ENCODE results near the gene FTCD.

Gene FTCD

GRCh38 chr21:46100906-46101305 is 54.5 kb downstream of the FTCD start:
- Histone ChIP-seq H3K4me1 (ENCODE audit: control insufficient read depth, insufficient read depth, low read length) (peaks cover 6% of the 10 kb centered on the region), H3K36me3 (ENCODE audit: control insufficient read depth, insufficient read depth, low read length) (no peaks in the 10 kb centered on the region), H3K9ac (ENCODE audit: low read length) (no peak overlapping the region), H3K4me3 (ENCODE audit: low read length) (peak overlapping the region; percentile 57), H3K27me3 (ENCODE audit: control insufficient read depth, insufficient read depth, low read length) (no peaks in the 10 kb centered on the region), H3K27ac (ENCODE audit: low read depth, low read length) (no peak overlapping the region)

GRCh38 chr21:46100426-46100825 is 55.0 kb downstream of the FTCD start:
- H3K4me3 ChIP-seq (ENCODE audit: low read length): peak overlapping the region; percentile 57
- H3K27ac ChIP-seq (ENCODE audit: low read depth, low read length): peak overlapping the region; percentile 99
- H3K27me3 ChIP-seq (ENCODE audit: control insufficient read depth, insufficient read depth, low read length): no peaks in the 10 kb centered on the region
- H3K36me3 ChIP-seq (ENCODE audit: control insufficient read depth, insufficient read depth, low read length): no peaks in the 10 kb centered on the region
- H3K9ac ChIP-seq (ENCODE audit: low read length): no peak overlapping the region
- peaks cover 6% of the 10 kb centered on the region for H3K4me1 ChIP-seq (ENCODE audit: control insufficient read depth, insufficient read depth, low read length)

- Histone ChIP-seq H3K9ac (ENCODE audit: low read length) (peak overlapping the region; percentile 40), H3K36me3 (ENCODE audit: control insufficient read depth, insufficient read depth, low read length) (no peaks in the 10 kb centered on the region), H3K4me1 (ENCODE audit: control insufficient read depth, insufficient read depth, low read length) (peaks cover 6% of the 10 kb centered on the region), H3K27me3 (ENCODE audit: control insufficient read depth, insufficient read depth, low read length) (no peaks in the 10 kb centered on the region), H3K27ac (ENCODE audit: low read depth, low read length) (peak overlapping the region; percentile 99), H3K4me3 (ENCODE audit: low read length) (peak overlapping the region; percentile 57)
Measured at GRCh38 chr21:46100020-46100419, 55.4 kb downstream of the FTCD start.

GRCh38 chr21:46099476-46099875 is 55.9 kb downstream of the FTCD start:
- Histone ChIP-seq H3K27me3 (ENCODE audit: control insufficient read depth, insufficient read depth, low read length) (no peaks in the 10 kb centered on the region), H3K27ac (ENCODE audit: low read depth, low read length) (peak overlapping the region; percentile 99), H3K36me3 (ENCODE audit: control insufficient read depth, insufficient read depth, low read length) (no peaks in the 10 kb centered on the region), H3K9ac (ENCODE audit: low read length) (no peak overlapping the region), H3K4me1 (ENCODE audit: control insufficient read depth, insufficient read depth, low read length) (peaks cover 6% of the 10 kb centered on the region), H3K4me3 (ENCODE audit: low read length) (peak overlapping the region; percentile 57)

- H3K36me3 ChIP-seq (ENCODE audit: control insufficient read depth, insufficient read depth, low read length): no peaks in the 10 kb centered on the region
- H3K27me3 ChIP-seq (ENCODE audit: control insufficient read depth, insufficient read depth, low read length): no peaks in the 10 kb centered on the region
- peak overlapping the region; percentile 62 for H3K9ac ChIP-seq (ENCODE audit: low read length)
- H3K27ac ChIP-seq (ENCODE audit: low read depth, low read length): peak overlapping the region; percentile 99
- peak overlapping the region; percentile 69 for H3K4me3 ChIP-seq (ENCODE audit: low read length)
- peaks cover 16% of the 10 kb centered on the region for H3K4me1 ChIP-seq (ENCODE audit: control insufficient read depth, insufficient read depth, low read length)
Measured at GRCh38 chr21:46098303-46099141, 56.9 kb downstream of the FTCD start.

- peak within 1 kb of the TSS; percentile 62 for H3K9ac ChIP-seq (ENCODE audit: low read length)
Measured at GRCh38 chr21:46097336-46098293, 57.8 kb downstream of the FTCD start, which contains the start of gene COL6A2. Gene COL6A2, plus strand, starts transcription at chr21:46098112.

GRCh38 chr21:46096596-46097335 is 58.6 kb downstream of the FTCD start:
- peaks cover 31% of the 10 kb centered on the region for H3K4me1 ChIP-seq (ENCODE audit: control insufficient read depth, insufficient read depth, low read length)
- H3K4me3 ChIP-seq (ENCODE audit: low read length): peak overlapping the region; percentile 58

More at GRCh38 chr21:46097336-46098293, 57.8 kb downstream of the FTCD start, which contains the start of gene COL6A2:
- Histone ChIP-seq H3K27ac (ENCODE audit: low read depth, low read length) (peak within 1 kb of the TSS; percentile 99), H3K36me3 (ENCODE audit: control insufficient read depth, insufficient read depth, low read length) (no peaks in the 10 kb centered on the region), H3K4me3 (ENCODE audit: low read length) (peak within 1 kb of the TSS; percentile 69), H3K27me3 (ENCODE audit: control insufficient read depth, insufficient read depth, low read length) (no peaks in the 10 kb centered on the region), H3K4me1 (ENCODE audit: control insufficient read depth, insufficient read depth, low read length) (peaks cover 25% of the 10 kb centered on the region)

GRCh38 chr21:46095814-46096595 is 59.4 kb downstream of the FTCD start:
- Histone ChIP-seq H3K4me1 (ENCODE audit: control insufficient read depth, insufficient read depth, low read length) (peaks cover 39% of the 10 kb centered on the region), H3K4me3 (ENCODE audit: low read length) (no peak overlapping the region), H3K9ac (ENCODE audit: low read length) (no peak overlapping the region), H3K27ac (ENCODE audit: low read depth, low read length) (peak overlapping the region; percentile 99), H3K36me3 (ENCODE audit: control insufficient read depth, insufficient read depth, low read length) (no peaks in the 10 kb centered on the region), H3K27me3 (ENCODE audit: control insufficient read depth, insufficient read depth, low read length) (no peaks in the 10 kb centered on the region)

More at GRCh38 chr21:46096596-46097335, 58.6 kb downstream of the FTCD start:
- Histone ChIP-seq H3K27me3 (ENCODE audit: control insufficient read depth, insufficient read depth, low read length) (no peaks in the 10 kb centered on the region), H3K9ac (ENCODE audit: low read length) (peak overlapping the region; percentile 62), H3K27ac (ENCODE audit: low read depth, low read length) (peak overlapping the region; percentile 99), H3K36me3 (ENCODE audit: control insufficient read depth, insufficient read depth, low read length) (no peaks in the 10 kb centered on the region)

- no peak overlapping the region for H3K9ac ChIP-seq (ENCODE audit: low read length)
- H3K27ac ChIP-seq (ENCODE audit: low read depth, low read length): peak overlapping the region; percentile 99
- no peaks in the 10 kb centered on the region for H3K27me3 ChIP-seq (ENCODE audit: control insufficient read depth, insufficient read depth, low read length)
Measured at GRCh38 chr21:46095083-46095719, 60.2 kb downstream of the FTCD start.

GRCh38 chr21:46094401-46095082 is 60.8 kb downstream of the FTCD start:
- no peaks in the 10 kb centered on the region for H3K36me3 ChIP-seq (ENCODE audit: control insufficient read depth, insufficient read depth, low read length)
- no peaks in the 10 kb centered on the region for H3K27me3 ChIP-seq (ENCODE audit: control insufficient read depth, insufficient read depth, low read length)
- H3K9ac ChIP-seq (ENCODE audit: low read length): no peak overlapping the region
- peaks cover 35% of the 10 kb centered on the region for H3K4me1 ChIP-seq (ENCODE audit: control insufficient read depth, insufficient read depth, low read length)
- peak overlapping the region; percentile 99 for H3K27ac ChIP-seq (ENCODE audit: low read depth, low read length)
- H3K4me3 ChIP-seq (ENCODE audit: low read length): no peak overlapping the region

More at GRCh38 chr21:46095083-46095719, 60.2 kb downstream of the FTCD start:
- H3K36me3 ChIP-seq (ENCODE audit: control insufficient read depth, insufficient read depth, low read length): no peaks in the 10 kb centered on the region
- H3K4me1 ChIP-seq (ENCODE audit: control insufficient read depth, insufficient read depth, low read length): peaks cover 35% of the 10 kb centered on the region
- H3K4me3 ChIP-seq (ENCODE audit: low read length): no peak overlapping the region
